Stimulated activated CD8-positive, alpha-beta memory T cell treated with anti-CD3 and anti-CD28 coated beads, Interleukin-15, amount 100 ng/mL, for 24 hours (primary cell): ENCODE results near the gene DBN1.
"Not testable (repeated sequence)": the region's sequence is repeated elsewhere in the genome, so short reads cannot be mapped to it uniquely, and the experiment has no call there.

Source experiments
- DNase-seq: peaks from one replicate; pipeline ENCODE4 v3.0.0-alpha.2; 2020; ENCODE audit warnings: low read depth

Gene DBN1

DNA sequence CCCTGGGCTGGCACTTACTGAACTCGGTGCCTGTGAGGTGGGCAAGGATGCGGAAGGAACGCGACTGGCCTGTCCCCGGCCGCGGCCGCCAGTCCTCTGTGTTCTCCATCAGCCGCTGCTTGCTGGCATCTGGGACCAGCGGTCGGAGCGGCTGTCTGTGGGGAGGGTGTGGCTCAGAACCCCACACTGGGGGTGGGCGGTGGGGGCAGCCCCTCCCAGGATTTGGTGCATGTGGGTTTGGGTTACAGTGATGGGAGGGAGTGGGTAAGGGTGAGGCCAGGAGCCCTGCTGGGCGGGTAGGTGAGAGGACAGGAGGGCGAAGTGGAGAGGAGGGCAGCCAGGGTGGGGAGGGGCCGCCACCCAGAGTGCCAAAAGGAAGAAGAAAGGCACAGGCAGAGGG is 17.6 kb upstream of the DBN1 start:
- DNase-seq = no peak

GRCh38 chr5:177490311-177490991 is 17.0 kb upstream of the DBN1 start:
- DNase-seq = no peak

DNA sequence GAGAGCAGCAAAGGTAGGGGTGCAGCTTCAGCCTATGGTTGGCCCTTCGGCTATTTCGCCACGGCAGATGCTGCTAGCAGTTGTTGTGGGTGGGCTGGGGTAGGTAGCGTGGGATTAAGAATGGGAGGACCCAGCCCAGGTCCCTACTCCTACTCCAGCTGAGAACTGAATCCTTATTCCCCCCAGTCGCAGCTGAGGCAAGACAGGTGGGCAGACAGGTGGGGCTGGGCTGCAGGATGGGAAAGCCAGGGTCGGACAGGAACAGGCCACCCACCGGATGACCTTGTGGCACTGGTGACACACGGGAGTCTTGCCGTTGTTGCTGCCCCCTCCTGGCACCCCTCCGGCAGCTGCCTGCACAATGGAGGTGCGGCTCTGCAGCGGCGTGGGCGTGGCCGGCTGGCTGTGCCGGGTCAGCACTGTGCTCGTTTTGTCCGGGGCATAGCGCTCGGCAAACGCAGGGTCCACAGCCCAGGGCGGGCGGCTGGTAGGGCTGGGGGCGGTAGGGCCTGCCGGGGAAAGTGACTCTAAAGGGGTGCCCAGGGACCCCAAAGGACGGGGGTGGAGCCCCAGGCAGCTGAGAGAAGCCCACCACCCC is 15.8 kb upstream of the DBN1 start:
- DNase-seq = no peak

DNA sequence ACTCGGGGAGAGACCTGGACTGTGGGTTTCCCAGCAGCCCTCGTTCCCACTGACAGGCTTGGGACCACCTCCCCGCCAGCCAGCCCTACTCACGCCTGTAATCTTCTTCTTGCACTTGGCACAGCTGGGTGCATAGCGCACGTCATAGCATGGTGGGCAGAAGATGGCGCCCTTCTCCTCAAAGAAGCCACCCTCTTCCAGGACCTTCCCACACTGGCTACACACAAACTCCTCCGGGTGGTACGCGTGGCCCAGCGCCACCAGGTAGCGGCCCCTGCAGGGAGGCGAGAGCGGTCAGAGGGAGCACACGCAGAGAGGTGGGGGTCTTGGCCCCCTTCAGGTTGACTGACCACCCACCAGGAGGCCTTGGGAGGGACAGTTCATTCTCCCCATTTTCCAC is 14.5 kb upstream of the DBN1 start:
- no peak for DNase-seq

DNA sequence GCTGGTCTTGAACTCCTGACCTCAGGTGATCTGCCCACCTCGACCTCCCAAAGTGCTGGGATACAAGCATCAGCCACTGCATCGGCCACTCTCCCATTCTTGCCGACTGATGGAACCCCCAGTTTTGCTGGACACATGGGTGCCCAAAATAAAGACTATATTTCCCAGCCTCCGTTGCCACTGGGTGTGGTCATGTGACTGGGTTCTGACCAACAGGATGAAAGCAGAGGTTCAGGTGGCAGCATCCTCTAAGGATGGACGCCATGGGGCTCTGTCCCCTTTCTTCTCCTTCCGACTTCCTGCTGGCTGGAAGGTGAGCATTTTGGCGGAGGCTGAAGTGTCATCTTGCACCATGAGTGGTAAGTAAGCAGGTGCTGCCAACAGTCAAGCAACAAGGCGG is 13.7 kb upstream of the DBN1 start:
- no peak for DNase-seq

DNA sequence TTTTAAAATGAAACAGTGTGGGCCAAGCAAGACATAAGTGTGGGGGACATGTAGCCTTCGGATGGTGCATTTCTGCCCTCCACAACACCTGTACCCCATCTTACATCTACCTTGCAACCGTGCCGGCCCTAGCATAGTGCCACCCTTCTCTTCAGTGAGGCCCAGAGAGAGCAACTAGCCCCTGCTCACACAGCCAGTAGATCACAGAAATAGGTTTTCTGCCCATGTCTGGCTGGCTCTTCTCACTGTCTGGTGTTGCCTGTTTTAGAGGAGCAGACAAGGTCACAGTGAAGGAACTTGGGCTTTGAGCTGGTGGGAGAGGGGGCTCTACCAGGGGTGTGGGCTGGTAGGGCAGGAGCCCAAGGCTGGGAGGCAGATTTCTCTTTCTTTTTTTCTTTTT is 12.8 kb upstream of the DBN1 start:
- DNase-seq = no peak

- DNase-seq = not testable (repeated sequence)
These were observed 12.3 kb upstream of the DBN1 start for GRCh38 chr5:177485753-177486152.

DNA sequence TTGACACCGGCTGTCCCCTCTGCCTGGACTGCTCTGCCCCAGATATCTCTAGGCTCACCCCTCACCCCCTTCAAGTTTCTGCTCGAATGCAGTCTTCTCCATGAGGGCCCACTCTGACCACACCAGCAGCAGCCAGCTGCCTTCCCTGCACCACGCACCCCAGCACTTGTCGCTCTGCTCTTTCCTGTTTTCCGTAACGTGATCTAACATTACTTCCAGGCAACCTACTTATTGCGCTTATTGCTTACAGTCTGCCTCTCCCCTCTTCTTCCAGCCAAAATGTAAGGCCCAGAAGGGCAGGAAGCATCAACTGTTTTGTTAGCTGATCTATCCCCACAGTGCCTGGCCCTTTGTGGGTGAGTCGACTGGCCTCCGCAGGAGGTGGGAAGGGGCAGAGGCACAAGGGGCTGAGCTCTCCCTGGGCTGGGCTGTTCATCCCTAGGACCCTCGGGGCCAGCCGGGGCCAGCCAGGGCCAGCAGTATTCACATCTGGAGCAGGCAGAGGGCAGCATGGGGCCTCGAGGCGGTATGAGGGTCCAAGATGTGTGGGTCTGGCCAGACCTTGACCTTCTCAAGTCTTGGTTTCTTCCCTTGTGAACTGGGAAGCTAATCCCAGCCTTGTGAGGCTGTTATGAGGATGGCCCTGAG is 11.6 kb upstream of the DBN1 start:
- DNase-seq = no peak

DNA sequence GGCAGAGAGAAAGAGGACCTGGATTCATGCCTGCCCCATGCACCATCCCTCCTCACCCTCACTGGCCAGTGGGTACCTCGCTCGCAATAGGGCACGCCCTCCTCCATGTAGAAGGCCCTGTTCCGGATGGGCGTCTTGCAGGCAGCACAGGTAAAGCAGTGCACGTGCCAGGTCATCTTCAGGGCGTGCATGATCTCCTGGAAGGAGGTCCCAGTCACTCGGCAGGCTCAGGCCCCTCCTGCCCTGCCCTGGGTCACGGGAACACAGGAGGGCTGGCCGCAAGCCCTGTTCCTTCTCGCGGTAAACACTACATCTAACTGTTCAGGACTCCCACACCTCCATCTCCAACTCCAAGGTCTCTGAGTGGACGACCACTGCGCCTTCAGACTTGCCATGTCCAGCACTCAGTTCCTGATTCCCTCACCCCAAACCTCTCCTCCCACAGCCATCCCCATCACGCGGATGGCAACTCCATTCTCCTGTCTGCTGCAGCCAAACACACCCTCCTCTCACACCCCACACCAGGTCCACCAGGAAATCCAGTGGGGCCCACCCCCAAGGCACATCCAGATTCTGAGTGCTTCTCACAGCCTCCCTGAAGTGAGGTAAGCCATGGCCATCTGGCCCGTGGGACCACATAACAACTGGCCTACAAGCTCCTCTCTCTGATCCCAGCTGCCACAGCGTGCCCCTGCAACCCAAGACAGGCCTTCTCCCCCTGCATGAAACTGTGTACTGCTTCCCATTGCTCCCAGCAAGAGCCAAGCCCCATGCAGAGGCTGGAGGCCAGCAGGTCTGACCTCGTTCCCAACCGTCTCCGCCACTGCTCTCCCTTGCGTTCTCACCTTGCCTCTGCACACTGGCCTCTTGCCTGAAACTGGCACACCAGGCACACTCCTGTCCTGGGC is 10.8 kb upstream of the DBN1 start:
- DNase-seq = no peak

DNA sequence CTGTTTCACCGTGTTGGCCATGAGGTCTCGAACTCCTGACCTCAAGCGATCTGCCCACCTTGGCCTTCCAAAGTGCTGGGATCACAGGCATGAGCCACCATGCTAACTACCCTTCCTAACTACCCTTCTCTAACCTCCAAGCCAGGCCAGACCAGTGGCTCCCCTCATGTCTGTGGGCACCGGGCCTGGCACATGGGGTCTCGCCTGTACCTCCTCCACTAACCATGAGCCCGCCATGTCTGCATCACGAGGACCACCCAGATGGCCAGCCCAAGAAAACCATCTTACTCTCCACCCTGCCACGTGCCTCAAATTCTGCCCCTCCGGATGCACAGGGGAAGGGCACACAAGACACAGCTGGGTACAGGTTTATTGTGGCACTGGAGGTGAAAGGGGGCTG is 9.6 kb upstream of the DBN1 start:
- no peak for DNase-seq

GRCh38 chr5:177482359-177482795 is 8.9 kb upstream of the DBN1 start:
- no peak for DNase-seq

GRCh38 chr5:177479774-177480173 is 6.3 kb upstream of the DBN1 start:
- DNase-seq = no peak

GRCh38 chr5:177478711-177479646 is 5.5 kb upstream of the DBN1 start:
- DNase-seq = no peak

DNA sequence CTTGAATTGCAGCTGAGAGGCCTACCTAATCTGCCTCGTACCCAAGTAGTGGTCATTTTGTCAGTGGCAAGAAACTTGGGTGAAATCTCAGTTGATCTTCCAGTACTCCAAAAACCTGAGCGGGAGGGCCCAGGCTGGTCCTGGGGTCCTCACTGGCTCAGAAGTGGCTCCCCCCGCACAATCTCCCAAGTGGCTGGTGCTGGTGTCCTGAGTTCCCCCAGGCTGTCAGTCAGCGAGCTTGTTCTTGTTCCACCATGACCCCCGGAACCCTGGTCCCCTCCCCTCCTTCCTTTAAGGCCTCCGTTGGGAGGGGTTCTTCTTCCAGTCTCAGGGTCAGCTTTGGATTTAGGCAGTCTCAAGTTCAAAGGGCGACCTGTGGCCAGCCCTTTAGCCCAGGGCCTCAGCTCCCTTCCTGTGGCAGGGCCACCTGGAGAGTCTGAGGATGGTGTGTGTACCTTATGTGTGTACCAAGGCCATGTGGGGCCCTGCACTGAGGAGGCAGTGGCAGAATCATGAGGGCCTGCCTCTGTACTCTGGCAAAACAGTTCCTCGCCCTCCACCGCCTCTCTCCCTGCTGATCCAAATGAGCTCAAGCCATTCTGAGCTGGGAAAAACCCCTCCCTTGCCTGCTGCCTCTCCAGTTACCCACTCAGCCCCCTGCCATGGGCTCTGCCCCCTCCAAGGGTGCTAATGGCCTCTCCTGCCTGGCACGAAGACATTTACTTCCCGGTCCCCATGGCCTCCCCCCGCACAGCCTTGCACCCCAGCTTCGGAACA is 4.5 kb upstream of the DBN1 start:
- DNase-seq = no peak

- DNase-seq = no peak
These were observed 3.2 kb upstream of the DBN1 start for GRCh38 chr5:177476531-177477233.

- no peak for DNase-seq
These were observed 2.4 kb upstream of the DBN1 start for GRCh38 chr5:177475563-177476427.

GRCh38 chr5:177474846-177475562 is 1.6 kb upstream of the DBN1 start:
- DNase-seq = no peak

DNA sequence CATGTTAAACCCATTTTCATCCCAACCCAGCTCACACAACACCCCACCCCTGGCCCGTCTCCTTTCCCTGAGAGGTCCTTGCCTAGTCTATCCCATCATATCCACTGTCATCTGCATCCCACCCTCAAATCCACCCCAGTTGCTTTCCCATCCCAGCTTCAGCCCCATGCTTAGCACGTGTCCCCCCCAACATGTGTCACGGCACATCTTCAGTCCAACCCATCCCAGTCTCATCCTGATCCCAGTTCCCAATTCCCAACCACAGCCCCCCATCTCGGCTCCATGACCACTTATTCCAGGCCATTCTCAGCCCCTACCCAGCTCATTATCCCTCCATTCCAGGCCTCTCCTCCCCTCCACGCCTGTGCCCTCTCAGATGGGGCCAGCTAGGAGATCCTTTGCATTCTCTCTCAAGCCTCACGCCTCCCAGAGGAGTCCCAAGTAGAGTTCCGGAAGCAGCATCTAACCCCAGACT is 605 bp upstream of the DBN1 start:
- no peak for DNase-seq
